GM12878 (cell line): ENCODE measurements around the gene PRRT1B.

Experiments used
- EZH2 ChIP-seq: IDR thresholded peaks from 2 replicates; pipeline ENCODE4 v1.6.1; 2012; ENCODE audit warnings: low read depth, mild to moderate bottlenecking, control low read depth, inconsistent platforms, low read length, borderline replicate concordance; ENCODE audit not compliant: control insufficient read depth
- RAD21 ChIP-seq: IDR thresholded peaks from 2 replicates; pipeline ENCODE4 v1.6.1; 2011; ENCODE audit warnings: mild to moderate bottlenecking, low read depth, low read length, moderate library complexity; ENCODE audit not compliant: insufficient read depth
- TCF7 ChIP-seq: IDR thresholded peaks from 2 replicates; pipeline ENCODE4 v1.6.1; 2014; ENCODE audit warnings: antibody characterized with exemption, borderline replicate concordance
- TF ChIP-seq, protein P1 (sequence below): IDR thresholded peaks from 2 replicates; pipeline ENCODE4 v1.6.1; 2011; ENCODE audit warnings: low read depth, low read length, improper control_type of control experiment, borderline replicate concordance

DNA sequence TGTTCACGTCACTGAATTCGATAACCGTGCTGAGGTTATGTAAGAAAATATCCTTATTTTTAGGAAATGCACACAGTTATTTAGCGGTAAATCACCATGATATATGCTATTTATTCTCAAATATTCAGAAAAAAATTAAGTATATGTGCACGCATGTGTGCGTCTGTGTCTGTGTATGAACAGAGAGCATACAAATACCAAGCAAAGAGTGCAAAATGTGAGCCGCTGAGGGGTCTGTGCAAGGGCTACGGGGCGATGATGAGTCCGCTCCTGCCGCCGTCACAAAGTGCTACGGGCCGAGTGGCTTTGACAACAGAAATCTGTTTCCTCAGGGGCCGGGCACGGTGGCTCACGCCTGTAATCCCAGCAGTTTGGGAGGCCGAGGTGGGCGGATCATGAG lies 7.4 kb upstream of the PRRT1B start:
- no peak for TF ChIP-seq RAD21
- TF ChIP-seq, protein P1, sequence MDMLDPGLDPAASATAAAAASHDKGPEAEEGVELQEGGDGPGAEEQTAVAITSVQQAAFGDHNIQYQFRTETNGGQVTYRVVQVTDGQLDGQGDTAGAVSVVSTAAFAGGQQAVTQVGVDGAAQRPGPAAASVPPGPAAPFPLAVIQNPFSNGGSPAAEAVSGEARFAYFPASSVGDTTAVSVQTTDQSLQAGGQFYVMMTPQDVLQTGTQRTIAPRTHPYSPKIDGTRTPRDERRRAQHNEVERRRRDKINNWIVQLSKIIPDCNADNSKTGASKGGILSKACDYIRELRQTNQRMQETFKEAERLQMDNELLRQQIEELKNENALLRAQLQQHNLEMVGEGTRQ = no peak
- no peak for TF ChIP-seq TCF7
- no peak for TF ChIP-seq EZH2
